Caco-2 (cell line): Measurements from ENCODE around the gene GATA6. TPM values are rescaled to one million over a fixed set of nuclear protein-coding genes. Genes with fewer than 3 reads are reported as not detected.

Source experiments
- BruUV-seq: library from RNA; stranded (reverse); fragments of 400-500 nt; replicated peaks from 2 replicates; lab custom pipeline; 2021; lab: Mats Ljungman, UMichigan
- CTCF ChIA-PET: fragments of 300-600 bp; sonication (Branson Sonifier 250); formaldehyde crosslinking; loops from one replicate; lab custom pipeline; 2022; ENCODE audit warnings: antibody characterized with exemption; lab: Charles Lee
- POLR2A ChIA-PET: fragments of 300-600 bp; sonication (Branson Sonifier 250); formaldehyde crosslinking; loops from one replicate; lab custom pipeline; 2022; ENCODE audit warnings: antibody characterized with exemption; lab: Charles Lee
- DNase-seq, 2 experiments: peaks; one replicate each; pipeline versions ENCODE4 v3.0.0 to v3.0.0-alpha.2; 2020 to 2022
- H3K27me3 ChIP-seq: replicated peaks from 2 replicates; pipeline ENCODE4 v1.6.0; 2011; ENCODE audit warnings: low read length; ENCODE audit not compliant: control insufficient read depth, insufficient read depth
- H3K36me3 ChIP-seq: 2 replicates; pipeline ENCODE4 v1.5.1; 2011; ENCODE audit warnings: low read length; ENCODE audit not compliant: control insufficient read depth, insufficient read depth
- H3K4me1 ChIP-seq: fragments of 250-450 bp; sonication (Bioruptor Pico); 2 replicates; pipeline ENCODE4 v1.5.1; 2020; ENCODE audit warnings: mild to moderate bottlenecking
- H3K4me3 ChIP-seq: 2 replicates; pipeline ENCODE4 v1.5.1; 2011; ENCODE audit warnings: low read depth, mild to moderate bottlenecking, control low read depth, low read length
- H3K9me3 ChIP-seq: fragments of 250-450 bp; sonication (Bioruptor Pico); 2 replicates; pipeline ENCODE4 v1.5.1; 2020; ENCODE audit warnings: mild to moderate bottlenecking, moderate library complexity
- H3K27ac Mint-ChIP-seq: one replicate; pipeline ENCODE4 v1.8.0; 2022; ENCODE audit warnings: mixed read lengths; ENCODE audit not compliant: unreplicated experiment
- H3K27me3 Mint-ChIP-seq: one replicate; pipeline ENCODE4 v1.8.0; 2022; ENCODE audit warnings: mixed read lengths; ENCODE audit not compliant: insufficient read depth, unreplicated experiment
- H3K36me3 Mint-ChIP-seq: one replicate; pipeline ENCODE4 v1.8.0; 2022; ENCODE audit warnings: mild to moderate bottlenecking, mixed read lengths; ENCODE audit not compliant: insufficient read depth, unreplicated experiment
- H3K4me1 Mint-ChIP-seq: one replicate; pipeline ENCODE4 v1.8.0; 2022; ENCODE audit warnings: low read depth, mixed read lengths; ENCODE audit not compliant: unreplicated experiment
- H3K4me3 Mint-ChIP-seq: one replicate; pipeline ENCODE4 v1.8.0; 2022; ENCODE audit warnings: mild to moderate bottlenecking, moderate library complexity, mixed read lengths; ENCODE audit not compliant: unreplicated experiment
- H3K9me3 Mint-ChIP-seq: one replicate; pipeline ENCODE4 v1.8.0; 2022; ENCODE audit warnings: mixed read lengths; ENCODE audit not compliant: unreplicated experiment
- intact Hi-C: fragments of 100-400 bp; cut with micrococcal nuclease; formaldehyde crosslinking; loops from one replicate; pipeline ENCODE4 v1.10.0; 2022; ENCODE audit not compliant: unreplicated experiment
- total RNA-seq: library from RNA; stranded (reverse); gene quantifications from 2 replicates; pipeline ENCODE4 v1.2.3, GENCODE V29; 2022
- TF ChIP-seq, protein P1 (sequence below), 2 experiments: fragments of 200-600 bp in 1 of 2; IDR thresholded peaks; 1 replicate in 1 of 2; 2 replicates in 1 of 2; pipeline versions ENCODE4 v1.5.1 to v1.8.0; 2011 to 2022; ENCODE audit warnings: antibody characterized with exemption in 1 of 2, control low read depth in 1 of 2, inconsistent platforms in 1 of 2, low read depth in 1 of 2, low read length in 1 of 2, mild to moderate bottlenecking in 1 of 2, moderate library complexity in 1 of 2; ENCODE audit not compliant: insufficient read depth in 1 of 2, severe bottlenecking in 1 of 2, unreplicated experiment in 1 of 2

GATA6 gene
- total RNA-seq, 1 experiment from 2014 or later, result 124 TPM

DNA sequence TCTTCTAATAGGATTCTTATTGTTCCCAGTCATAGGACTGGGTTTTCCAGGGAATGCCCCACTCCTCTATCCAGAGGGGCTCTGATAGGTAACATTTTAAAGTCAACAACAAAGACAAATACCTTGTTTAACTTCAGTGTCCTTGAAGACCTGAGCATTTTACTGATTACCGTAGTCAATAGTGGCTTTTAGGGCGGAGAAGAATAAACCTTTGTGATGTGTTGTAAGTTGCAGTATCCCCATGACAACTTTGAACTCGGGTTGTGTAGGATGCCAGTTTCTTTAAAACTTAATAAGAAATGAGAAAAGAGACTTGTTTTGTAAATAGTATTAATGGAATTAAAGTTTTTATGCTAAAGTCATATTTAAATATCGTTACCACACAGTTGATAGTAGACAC, 6.0 kb downstream of the GATA6 start:
- BruUV-seq, result no TSS peak
- H3K36me3 Mint-ChIP-seq, result peaks cover 94% of the 10 kb centered on the region
- peaks cover 20% of the 10 kb centered on the region for H3K4me1 Mint-ChIP-seq
- Histone ChIP-seq H3K27me3 (no peaks in the 10 kb centered on the region), H3K36me3 (peaks cover 19% of the 10 kb centered on the region), H3K9me3 (no peaks in the 10 kb centered on the region), H3K4me3 (peak overlapping the region; percentile 69; the same call in 1 of the 2 replicates), H3K4me1 (peaks cover 50% of the 10 kb centered on the region)
- peak overlapping the region; percentile 74 for H3K4me3 Mint-ChIP-seq
- no peaks in the 10 kb centered on the region for H3K9me3 Mint-ChIP-seq
- H3K27ac Mint-ChIP-seq, result peak overlapping the region; percentile 49
- TF ChIP-seq, protein P1, sequence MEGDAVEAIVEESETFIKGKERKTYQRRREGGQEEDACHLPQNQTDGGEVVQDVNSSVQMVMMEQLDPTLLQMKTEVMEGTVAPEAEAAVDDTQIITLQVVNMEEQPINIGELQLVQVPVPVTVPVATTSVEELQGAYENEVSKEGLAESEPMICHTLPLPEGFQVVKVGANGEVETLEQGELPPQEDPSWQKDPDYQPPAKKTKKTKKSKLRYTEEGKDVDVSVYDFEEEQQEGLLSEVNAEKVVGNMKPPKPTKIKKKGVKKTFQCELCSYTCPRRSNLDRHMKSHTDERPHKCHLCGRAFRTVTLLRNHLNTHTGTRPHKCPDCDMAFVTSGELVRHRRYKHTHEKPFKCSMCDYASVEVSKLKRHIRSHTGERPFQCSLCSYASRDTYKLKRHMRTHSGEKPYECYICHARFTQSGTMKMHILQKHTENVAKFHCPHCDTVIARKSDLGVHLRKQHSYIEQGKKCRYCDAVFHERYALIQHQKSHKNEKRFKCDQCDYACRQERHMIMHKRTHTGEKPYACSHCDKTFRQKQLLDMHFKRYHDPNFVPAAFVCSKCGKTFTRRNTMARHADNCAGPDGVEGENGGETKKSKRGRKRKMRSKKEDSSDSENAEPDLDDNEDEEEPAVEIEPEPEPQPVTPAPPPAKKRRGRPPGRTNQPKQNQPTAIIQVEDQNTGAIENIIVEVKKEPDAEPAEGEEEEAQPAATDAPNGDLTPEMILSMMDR (IDR thresholded peaks at IDR 0.05; ENCODE audit: insufficient read depth in 1 of 2, low read depth in 1 of 2, low read length in 1 of 2, severe bottlenecking in 1 of 2, unreplicated experiment in 1 of 2), result no peak
- no peak for DNase-seq
- ChIA-PET CTCF (interaction anchor here (1.3 kb wide), 1 partner anchor 14 kb away, joined by 4 read pairs; no protein-coding TSS in a partner anchor), POLR2A (no interaction called here)
- intact Hi-C loops, result loop anchor here (2.0 kb wide), 1 partner anchor 291 kb away; no protein-coding TSS in a partner anchor
- no peaks in the 10 kb centered on the region for H3K27me3 Mint-ChIP-seq

DNA sequence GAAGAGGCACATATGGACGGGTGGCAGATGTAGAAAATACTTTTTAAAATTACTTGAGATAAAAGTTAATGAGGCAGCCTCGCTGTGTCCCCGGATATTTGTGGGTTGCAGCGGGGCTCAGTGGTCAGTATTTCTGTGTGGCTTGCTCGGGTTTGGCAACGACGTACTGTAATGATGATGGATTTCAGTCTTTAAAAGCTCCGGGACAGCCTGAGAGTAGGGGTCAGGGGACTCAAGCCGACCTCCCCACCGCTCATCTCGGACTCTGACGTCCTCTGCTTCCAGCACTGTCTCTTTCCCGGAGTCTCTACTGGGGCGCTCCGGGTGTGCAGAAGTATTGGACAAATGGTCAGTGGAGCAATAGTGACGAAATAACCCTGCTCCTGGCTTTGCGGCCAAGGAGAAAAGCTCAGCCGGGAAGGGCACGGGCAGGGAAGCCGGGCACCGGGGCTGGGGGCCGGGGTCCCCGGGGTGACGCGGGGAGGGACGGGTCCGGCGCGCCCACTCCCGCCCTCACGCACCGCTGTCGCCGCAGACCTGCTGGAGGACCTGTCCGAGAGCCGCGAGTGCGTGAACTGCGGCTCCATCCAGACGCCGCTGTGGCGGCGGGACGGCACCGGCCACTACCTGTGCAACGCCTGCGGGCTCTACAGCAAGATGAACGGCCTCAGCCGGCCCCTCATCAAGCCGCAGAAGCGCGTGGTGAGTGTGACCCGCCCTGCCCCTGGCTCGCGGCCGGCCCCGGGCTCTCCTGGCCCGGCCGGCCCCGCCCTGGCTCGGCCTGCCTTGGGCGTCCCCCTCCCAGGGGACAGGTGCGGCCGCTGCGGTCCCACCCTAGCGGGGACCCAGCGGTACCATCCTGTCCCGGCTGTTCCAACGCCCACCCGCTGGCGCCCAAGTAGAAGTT, 7.3 kb downstream of the GATA6 start:
- Histone ChIP-seq H3K27me3 (no peaks in the 10 kb centered on the region), H3K4me1 (peaks cover 62% of the 10 kb centered on the region), H3K9me3 (no peaks in the 10 kb centered on the region), H3K36me3 (peaks cover 17% of the 10 kb centered on the region), H3K4me3 (no peak overlapping the region)
- no peak for DNase-seq
- intact Hi-C loops, result no loop called here
- TF ChIP-seq, protein P1 (IDR thresholded peaks at IDR 0.05; ENCODE audit: insufficient read depth in 1 of 2, low read depth in 1 of 2, low read length in 1 of 2, severe bottlenecking in 1 of 2, unreplicated experiment in 1 of 2), result no peak
- Mint-ChIP-seq H3K27me3 (no peaks in the 10 kb centered on the region), H3K4me1 (peaks cover 20% of the 10 kb centered on the region), H3K36me3 (peaks cover 97% of the 10 kb centered on the region), H3K9me3 (no peaks in the 10 kb centered on the region), H3K4me3 (peak overlapping the region; percentile 59), H3K27ac (no peak overlapping the region)
- ChIA-PET POLR2A (no interaction called here), CTCF (no interaction called here)
- BruUV-seq, result no TSS peak

DNA sequence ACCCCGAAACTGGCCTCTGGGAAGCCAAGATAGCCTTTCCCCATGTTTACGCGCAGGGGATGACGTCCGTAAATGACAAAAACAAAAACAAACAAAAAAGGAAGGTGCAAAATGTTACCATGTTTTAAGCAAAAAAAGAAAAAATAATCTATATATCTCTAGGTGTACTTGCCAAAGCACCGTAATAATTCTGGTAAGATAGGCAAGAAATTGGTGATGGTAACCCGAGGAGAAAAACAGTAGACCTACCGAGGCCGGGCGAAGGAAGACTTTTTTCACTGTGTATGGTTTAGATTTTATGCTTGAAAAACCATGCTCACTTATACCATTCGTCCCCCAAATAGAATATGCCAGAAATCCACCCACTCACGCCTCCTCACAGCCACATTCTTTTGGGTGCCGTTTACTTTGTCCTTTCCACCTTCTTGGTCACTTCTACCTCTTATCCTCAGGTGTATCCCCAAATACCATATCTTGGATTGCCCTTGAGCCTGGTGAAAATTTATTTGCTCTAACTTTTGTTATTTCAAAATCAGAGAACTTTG, 8.0 kb downstream of the GATA6 start:
- H3K4me1 ChIP-seq, result peaks cover 69% of the 10 kb centered on the region
- intact Hi-C loops, result no loop called here
- ChIA-PET CTCF (no interaction called here), POLR2A (no interaction called here)
- no TSS peak for BruUV-seq
- peaks cover 20% of the 10 kb centered on the region for H3K4me1 Mint-ChIP-seq
- H3K36me3 ChIP-seq, result peaks cover 14% of the 10 kb centered on the region
- no peaks in the 10 kb centered on the region for H3K27me3 ChIP-seq
- peak overlapping the region; percentile 52 for H3K4me3 Mint-ChIP-seq
- peak overlapping the region; percentile 18 for H3K27ac Mint-ChIP-seq
- DNase-seq, result no peak
- no peaks in the 10 kb centered on the region for H3K9me3 ChIP-seq
- no peak overlapping the region for H3K4me3 ChIP-seq
- peaks cover 100% of the 10 kb centered on the region for H3K36me3 Mint-ChIP-seq
- no peaks in the 10 kb centered on the region for H3K9me3 Mint-ChIP-seq
- no peaks in the 10 kb centered on the region for H3K27me3 Mint-ChIP-seq
- TF ChIP-seq, protein P1 (IDR thresholded peaks at IDR 0.05; ENCODE audit: insufficient read depth in 1 of 2, low read depth in 1 of 2, low read length in 1 of 2, severe bottlenecking in 1 of 2, unreplicated experiment in 1 of 2), result no peak
